A673 (cell line): Measurements from ENCODE around the gene PVALEF. TPM values are rescaled to one million over a fixed set of nuclear protein-coding genes. Genes with fewer than 3 reads are reported as not detected.

Experiments used
- BruUV-seq: library from RNA; stranded (reverse); fragments of 400-500 nt; replicated peaks from 2 replicates; lab custom pipeline; 2021; lab: Mats Ljungman, UMichigan
- CTCF ChIA-PET: fragments of 300-600 bp; sonication (Branson Sonifier 250); formaldehyde crosslinking; loops from one replicate; lab custom pipeline; 2022; ENCODE audit warnings: antibody characterized with exemption; lab: Charles Lee
- POLR2A ChIA-PET: fragments of 300-600 bp; sonication (Branson Sonifier 250); formaldehyde crosslinking; loops from one replicate; lab custom pipeline; 2022; ENCODE audit warnings: antibody characterized with exemption; ENCODE audit not compliant: low non-redundant PET; lab: Charles Lee
- DNase-seq: peaks from one replicate; pipeline ENCODE4 v3.0.0-alpha.2; 2015; ENCODE audit warnings: low spot score
- H3K27ac ChIP-seq: fragments of 200-600 bp; sonication (generic); 2 replicates; pipeline ENCODE4 v1.5.1; 2016; ENCODE audit warnings: mixed run types, low read depth, mild to moderate bottlenecking, mixed read lengths, antibody characterized with exemption, low read length; ENCODE audit not compliant: poor library complexity, severe bottlenecking
- H3K27me3 ChIP-seq: fragments of 200-600 bp; sonication (generic); replicated peaks from 2 replicates; pipeline ENCODE4 v1.6.1; 2017; ENCODE audit warnings: mixed run types, low read depth, mild to moderate bottlenecking, mixed read lengths, antibody characterized with exemption, low read length; ENCODE audit not compliant: insufficient read depth, poor library complexity
- H3K36me3 ChIP-seq: fragments of 200-600 bp; sonication (generic); 2 replicates; pipeline ENCODE4 v1.6.1; 2016; ENCODE audit warnings: mixed run types, mild to moderate bottlenecking, mixed read lengths, antibody characterized with exemption, low read length; ENCODE audit not compliant: insufficient read depth, poor library complexity, severe bottlenecking
- H3K4me1 ChIP-seq: fragments of 200-600 bp; sonication (generic); 2 replicates; pipeline ENCODE4 v1.6.1; 2017; ENCODE audit warnings: mixed run types, mild to moderate bottlenecking, mixed read lengths, antibody characterized with exemption, low read length; ENCODE audit not compliant: insufficient read depth, poor library complexity, severe bottlenecking
- H3K4me3 ChIP-seq: fragments of 200-600 bp; sonication (generic); 2 replicates; pipeline ENCODE4 v1.5.1; 2016; ENCODE audit warnings: low read depth, mixed run types, mild to moderate bottlenecking, mixed read lengths, low read length; ENCODE audit not compliant: poor library complexity, severe bottlenecking
- H3K9me3 ChIP-seq: fragments of 200-600 bp; sonication (generic); 2 replicates; pipeline ENCODE4 v1.6.1; 2016; ENCODE audit warnings: mixed run types, low read depth, mild to moderate bottlenecking, mixed read lengths, antibody characterized with exemption, low read length; ENCODE audit not compliant: poor library complexity, severe bottlenecking
- CTCF ChIP-seq: fragments of 300-800, 200-600 bp; sonication (generic); conservative IDR thresholded peaks from 2 replicates; pipeline ENCODE4 v1.5.1; 2017; ENCODE audit warnings: low read depth, mild to moderate bottlenecking, antibody characterized with exemption, low read length, moderate library complexity, mixed read lengths
- EZH2 ChIP-seq: fragments of 200-600 bp; sonication (generic); IDR thresholded peaks from 2 replicates; pipeline ENCODE4 v1.6.1; 2017; ENCODE audit warnings: borderline replicate concordance, low read depth, mild to moderate bottlenecking, mixed read lengths, antibody characterized with exemption, low read length; ENCODE audit not compliant: poor library complexity, severe bottlenecking
- intact Hi-C: fragments of 100-400 bp; cut with micrococcal nuclease; formaldehyde crosslinking; loops from one replicate; pipeline ENCODE4 v1.10.0; 2022; ENCODE audit not compliant: unreplicated experiment
- total RNA-seq: library from RNA; stranded (reverse); gene quantifications from 2 replicates; pipeline ENCODE4 v1.2.3, GENCODE V29; 2021

The PVALEF gene
- total RNA-seq, 1 experiment from 2014 or later, result not detected

GRCh38 chr17:81123052-81124048, 42.0 kb upstream of the PVALEF start:
- ChIA-PET POLR2A (no interaction called here), CTCF (no interaction called here)
- Histone ChIP-seq H3K4me3 (no peak overlapping the region), H3K27me3 (no peaks in the 10 kb centered on the region), H3K4me1 (peaks cover 10% of the 10 kb centered on the region), H3K27ac (no peak overlapping the region), H3K36me3 (no peaks in the 10 kb centered on the region), H3K9me3 (no peaks in the 10 kb centered on the region)
- intact Hi-C loops, result no loop called here
- no TSS peak for BruUV-seq
- no peak for TF ChIP-seq EZH2
- no peak for TF ChIP-seq CTCF
- no peak for DNase-seq

GRCh38 chr17:81124377-81124776, 40.9 kb upstream of the PVALEF start:
- CTCF ChIA-PET, result no interaction called here
- no peak for DNase-seq
- TF ChIP-seq EZH2 (no peak), CTCF (no peak)
- Histone ChIP-seq H3K4me3 (no peak overlapping the region), H3K27me3 (no peaks in the 10 kb centered on the region), H3K9me3 (no peaks in the 10 kb centered on the region), H3K4me1 (no peaks in the 10 kb centered on the region), H3K36me3 (no peaks in the 10 kb centered on the region), H3K27ac (no peak overlapping the region)
- no TSS peak for BruUV-seq
- POLR2A ChIA-PET, result no interaction called here
- intact Hi-C loops, result no loop called here

- no peak for DNase-seq
- POLR2A ChIA-PET, result no interaction called here
- intact Hi-C loops, result no loop called here
These were observed 39.7 kb upstream of the PVALEF start for GRCh38 chr17:81125573-81126081.

More at GRCh38 chr17:81125573-81126081, 39.7 kb upstream of the PVALEF start:
- Histone ChIP-seq H3K4me1 (no peaks in the 10 kb centered on the region), H3K27ac (no peak overlapping the region), H3K36me3 (no peaks in the 10 kb centered on the region), H3K27me3 (no peaks in the 10 kb centered on the region), H3K9me3 (no peaks in the 10 kb centered on the region), H3K4me3 (no peak overlapping the region)
- CTCF ChIA-PET, result no interaction called here
- TF ChIP-seq CTCF (no peak), EZH2 (no peak)
- no TSS peak for BruUV-seq
